ENCODE measurements around the gene MBTPS1.

MBTPS1 gene

GRCh38 chr16:84110527-84110926 lies 6.2 kb downstream of the MBTPS1 start:
- no peak overlapping the region for H3K4me3 ChIP-seq (ENCODE audit: low read depth, low read length)
- no peak for TF ChIP-seq CTCF (IDR thresholded peaks at IDR 0.05; ENCODE audit: borderline replicate concordance, insufficient read depth, low read depth, low read length)

DNA sequence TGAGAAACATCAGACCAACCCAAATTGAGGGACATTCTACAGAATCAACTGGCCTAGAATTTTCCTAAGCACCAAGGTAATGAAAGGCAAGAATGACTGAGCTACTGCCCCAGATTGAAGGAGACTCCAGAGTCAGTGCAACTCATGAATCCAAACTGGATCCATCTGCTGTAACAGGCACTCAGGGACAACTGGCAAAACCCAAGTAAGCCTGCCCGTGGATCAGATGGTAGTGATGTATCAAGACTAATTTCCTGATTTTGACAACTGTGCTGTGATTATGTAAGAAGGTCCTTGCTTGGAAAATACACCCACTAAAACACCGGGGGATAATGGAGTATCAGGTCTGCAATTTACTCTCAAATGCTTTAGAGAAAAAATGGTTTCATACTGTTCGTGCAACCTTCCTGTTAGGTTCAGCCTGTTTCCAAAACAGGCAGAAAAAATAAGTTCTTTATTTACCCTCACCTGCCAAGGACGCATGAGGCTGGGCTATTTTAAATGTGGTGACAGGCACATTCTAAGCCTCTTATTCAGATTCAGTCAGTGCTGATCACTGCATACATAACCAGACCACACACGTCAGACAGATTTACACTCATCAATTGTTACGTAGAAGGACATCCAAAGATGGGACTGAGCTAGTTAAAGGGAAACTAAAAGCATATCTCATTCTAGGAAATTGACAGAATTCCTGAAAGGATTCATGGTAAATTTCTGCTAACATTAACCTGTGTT lies 7.0 kb downstream of the MBTPS1 start:
- TF ChIP-seq CTCF (IDR thresholded peaks at IDR 0.05; ENCODE audit: borderline replicate concordance, insufficient read depth, low read depth, low read length) = no peak
- no peak overlapping the region for H3K4me3 ChIP-seq (ENCODE audit: low read depth, low read length)

GRCh38 chr16:84107921-84108320 lies 8.8 kb downstream of the MBTPS1 start:
- no peak overlapping the region for H3K4me3 ChIP-seq (ENCODE audit: low read depth, low read length)
- no peak for TF ChIP-seq CTCF (IDR thresholded peaks at IDR 0.05; ENCODE audit: borderline replicate concordance, insufficient read depth, low read depth, low read length)

- no peak for TF ChIP-seq CTCF (IDR thresholded peaks at IDR 0.05; ENCODE audit: borderline replicate concordance, insufficient read depth, low read depth, low read length)
- no peak overlapping the region for H3K4me3 ChIP-seq (ENCODE audit: low read depth, low read length)
Measured at GRCh38 chr16:84105948-84106740, 10.6 kb downstream of the MBTPS1 start.

- no peak for TF ChIP-seq CTCF (IDR thresholded peaks at IDR 0.05; ENCODE audit: borderline replicate concordance, insufficient read depth, low read depth, low read length)
- H3K4me3 ChIP-seq (ENCODE audit: low read depth, low read length) = no peak overlapping the region
Measured at GRCh38 chr16:84105301-84105815, 11.4 kb downstream of the MBTPS1 start.

DNA sequence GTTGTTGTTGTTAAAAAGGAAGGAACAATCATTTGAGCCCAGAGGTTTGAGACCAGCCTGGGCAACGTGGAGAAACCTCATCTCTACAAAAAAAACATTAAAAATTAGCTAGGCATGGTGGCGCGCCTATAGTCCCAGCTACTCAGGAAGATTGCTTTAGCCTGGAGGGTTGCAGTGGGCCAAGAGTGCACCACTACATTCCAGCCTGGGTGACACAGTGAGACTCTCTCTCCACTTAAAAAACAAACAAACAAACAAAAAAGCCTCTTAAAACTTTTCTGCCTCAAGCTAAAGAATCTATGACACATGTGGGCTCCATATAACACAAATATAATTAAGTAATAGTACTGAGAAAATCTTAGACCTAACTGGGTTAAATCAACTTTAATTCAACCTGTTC lies 12.5 kb downstream of the MBTPS1 start:
- H3K4me3 ChIP-seq (ENCODE audit: low read depth, low read length) = no peak overlapping the region
- no peak for TF ChIP-seq CTCF (IDR thresholded peaks at IDR 0.05; ENCODE audit: borderline replicate concordance, insufficient read depth, low read depth, low read length)

Measured in GM12875 (cell line).